ENCODE data around the gene MAP7D3.

The MAP7D3 gene

GRCh38 chrX:136165406-136165805 lies 85.8 kb downstream of the MAP7D3 start:
- no peak for ATAC-seq
- TF ChIP-seq POU6F1 (CRISPR knock-in tag; IDR thresholded peaks at IDR 0.05; ENCODE audit: borderline replicate concordance, low read depth) (no peak), ISL1 (CRISPR knock-in tag; IDR thresholded peaks at IDR 0.05) (no peak), ZFP3 (CRISPR knock-in tag; IDR thresholded peaks at IDR 0.05) (no peak), RARB (CRISPR knock-in tag; IDR thresholded peaks at IDR 0.05) (no peak), BACH2 (CRISPR knock-in tag; IDR thresholded peaks at IDR 0.05; ENCODE audit: borderline replicate concordance) (no peak), CSRNP3 (CRISPR knock-in tag; IDR thresholded peaks at IDR 0.05) (no peak), PATZ1 (CRISPR knock-in tag; IDR thresholded peaks at IDR 0.05; ENCODE audit: borderline replicate concordance) (no peak), ZNF70 (CRISPR knock-in tag; IDR thresholded peaks at IDR 0.05) (no peak), CREB5 (CRISPR knock-in tag; IDR thresholded peaks at IDR 0.05; ENCODE audit: low read depth) (no peak), GLIS3 (CRISPR knock-in tag; IDR thresholded peaks at IDR 0.05) (no peak)

GRCh38 chrX:136163689-136164088 lies 87.5 kb downstream of the MAP7D3 start:
- peak; percentile 51; the same call in 1 of the 2 replicates for TF ChIP-seq ISL1 (CRISPR knock-in tag; IDR thresholded peaks at IDR 0.05)
- TF ChIP-seq ZNF70 (CRISPR knock-in tag; IDR thresholded peaks at IDR 0.05), result no peak
- no peak for TF ChIP-seq SNAI2 (CRISPR knock-in tag; IDR thresholded peaks at IDR 0.05)
- TF ChIP-seq POU6F1 (CRISPR knock-in tag; IDR thresholded peaks at IDR 0.05; ENCODE audit: borderline replicate concordance, low read depth), result no peak
- no peak for TF ChIP-seq PATZ1 (CRISPR knock-in tag; IDR thresholded peaks at IDR 0.05; ENCODE audit: borderline replicate concordance)
- ATAC-seq, result no peak

All from SK-N-SH treated with all-trans-retinoic acid at 6 μM for 48 hours (cell line).